Peyer's patch (tissue), 4 donors: ENCODE measurements around the gene FRMPD2.

Experiments used
- CTCF ChIP-seq, 6 experiments: fragments of 450-650 bp in 4 of 6; fragments of 200-600 bp in 2 of 6; sonication (generic) in 1 of 6; IDR thresholded peaks; one replicate each; pipeline ENCODE4 v1.5.1; 2017 to 2019; ENCODE audit warnings: antibody characterized with exemption in 6 of 6, mild to moderate bottlenecking in 3 of 6, moderate library complexity in 1 of 6
- POLR2A ChIP-seq, 2 donors: fragments of 450-650 bp; IDR thresholded peaks; one replicate each; pipeline ENCODE4 v1.5.1; 2017; ENCODE audit warnings: antibody characterized with exemption in 2 of 2, mild to moderate bottlenecking in 2 of 2, moderate library complexity in 2 of 2

- TF ChIP-seq CTCF (IDR thresholded peaks at IDR 0.05) (no peak), POLR2A (IDR thresholded peaks at IDR 0.05) (no peak)
Measured at GRCh38 chr10:48193556-48193955, 80.9 kb downstream of the FRMPD2 start.
